Dermis microvascular lymphatic vessel endothelial cell (primary cell): ENCODE data around the gene SOCS3. TPM values are rescaled to one million over a fixed set of nuclear protein-coding genes. Genes with fewer than 3 reads are reported as not detected.
"Not testable (repeated sequence)": the region's sequence is repeated elsewhere in the genome, so short reads cannot be mapped to it uniquely, and the experiment has no call there.

ENCODE experiments used
- DNase-seq, 2 donors: peaks; one replicate each; pipeline versions ENCODE4 v3.0.0 to v3.0.0-alpha.2; 2010; ENCODE audit warnings: low read depth in 2 of 2
- total RNA-seq: library from RNA; depleted of rRNA; stranded (reverse); fragments of >200 nt; gene quantifications from 2 replicates; pipeline ENCODE4 v1.2.1, GENCODE V29; 2014

Gene SOCS3
- total RNA-seq, 1 donor from 2014 or later = 35.8 TPM

- DNase-seq = no peak
These were observed 9.8 kb downstream of the SOCS3 start for GRCh38 chr17:78349891-78350642.

- no peak for DNase-seq
These were observed 11.7 kb downstream of the SOCS3 start for GRCh38 chr17:78348055-78348770.

GRCh38 chr17:78347453-78347852 lies 12.4 kb downstream of the SOCS3 start:
- no peak for DNase-seq

DNA sequence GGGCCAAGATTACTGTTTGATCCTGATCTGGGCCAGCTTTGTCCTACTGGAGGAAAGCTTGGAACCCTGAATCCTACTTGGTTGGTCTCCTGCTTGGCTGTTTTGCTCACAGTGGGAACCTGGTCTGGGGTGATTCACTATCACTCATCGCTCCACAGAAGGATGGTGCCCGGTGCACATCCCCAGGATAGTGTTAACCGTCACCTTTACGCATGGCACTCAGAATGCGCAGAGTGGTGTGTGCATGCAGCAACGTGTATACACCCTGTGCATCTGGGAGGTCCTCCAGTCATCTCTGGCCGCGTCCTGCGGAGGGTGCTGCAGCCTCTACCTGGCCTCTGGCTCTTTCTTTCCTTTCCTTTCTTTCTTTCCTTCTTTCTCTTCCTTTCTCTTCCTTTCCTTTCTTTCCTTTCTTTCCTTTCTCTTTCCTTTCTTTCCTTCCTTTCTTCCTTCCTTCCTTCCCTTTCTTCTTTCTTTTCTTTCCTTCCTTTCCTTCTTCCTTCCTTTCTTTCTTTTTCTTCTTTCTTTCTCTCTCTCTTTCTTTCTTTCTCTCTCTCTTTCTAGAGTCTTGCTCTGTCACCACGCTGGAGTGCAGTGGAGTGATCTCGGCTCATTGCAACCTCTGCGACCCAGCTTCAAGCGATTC lies 13.1 kb downstream of the SOCS3 start:
- DNase-seq = no peak

DNA sequence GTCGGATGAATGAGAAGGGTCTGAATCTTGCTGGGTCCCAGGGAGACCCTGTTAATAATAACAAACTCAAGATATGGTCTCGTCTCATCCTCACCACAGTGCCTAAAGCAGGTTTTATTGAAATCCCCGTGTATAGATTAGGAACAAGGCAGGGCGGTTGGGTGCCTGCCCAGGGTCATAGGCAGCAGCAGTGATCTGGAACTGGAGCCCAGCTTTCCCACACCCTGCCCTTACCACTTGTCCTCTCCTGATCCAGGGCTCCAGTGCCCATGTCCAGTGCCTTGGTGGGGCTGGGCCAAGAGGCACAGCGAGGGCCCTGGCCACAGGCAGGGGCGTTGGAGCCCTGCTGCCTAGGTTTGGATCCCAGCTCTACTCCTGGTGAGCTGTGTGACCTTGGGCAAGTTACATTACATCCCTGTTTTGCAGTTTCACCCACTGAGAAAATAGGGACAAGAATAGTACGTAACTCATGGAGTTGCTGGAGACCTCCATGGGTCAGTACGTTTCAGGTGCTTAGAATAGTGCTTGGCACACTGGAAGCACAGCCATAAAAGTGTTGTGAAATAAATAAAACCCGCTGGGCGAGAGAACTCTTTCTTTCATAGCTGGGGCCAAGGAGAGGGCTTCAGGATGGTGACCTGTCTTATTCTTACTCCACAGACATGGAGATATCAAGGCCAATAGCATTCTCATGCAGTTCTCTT lies 13.9 kb downstream of the SOCS3 start:
- DNase-seq = no peak

DNA sequence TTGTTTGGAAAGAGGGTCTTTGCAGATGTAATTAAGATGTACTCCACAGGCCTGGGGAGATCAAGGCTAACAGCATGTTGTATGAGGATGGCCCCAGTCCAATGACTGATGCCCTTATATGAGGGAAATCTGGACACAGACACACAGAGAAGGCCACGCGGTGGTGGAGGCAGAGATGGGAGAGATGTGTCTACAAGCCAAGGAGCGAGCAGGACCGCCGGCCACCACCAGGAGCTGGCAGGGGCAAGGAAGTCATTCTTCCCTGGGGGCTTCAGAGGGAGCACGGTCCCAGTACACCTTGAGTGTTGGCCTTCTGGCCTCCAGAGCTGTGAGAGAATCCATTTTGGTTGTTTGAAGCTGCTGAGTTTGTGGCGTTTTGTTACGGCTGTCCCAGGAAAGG lies 14.7 kb downstream of the SOCS3 start:
- DNase-seq = no peak

GRCh38 chr17:78344666-78345065 lies 15.2 kb downstream of the SOCS3 start:
- DNase-seq = no peak

GRCh38 chr17:78343543-78344201 lies 16.2 kb downstream of the SOCS3 start:
- peak; percentile 84 to 89 for DNase-seq

- DNase-seq = peak in 1 of 2 donors; percentile 74
These were observed 16.7 kb downstream of the SOCS3 start for GRCh38 chr17:78343187-78343542.

GRCh38 chr17:78342449-78343186 lies 17.3 kb downstream of the SOCS3 start:
- DNase-seq = peak in 1 of 2 donors; percentile 80

- peak in 1 of 2 donors; percentile 74 for DNase-seq
These were observed 18.1 kb downstream of the SOCS3 start for GRCh38 chr17:78341559-78342448.

DNA sequence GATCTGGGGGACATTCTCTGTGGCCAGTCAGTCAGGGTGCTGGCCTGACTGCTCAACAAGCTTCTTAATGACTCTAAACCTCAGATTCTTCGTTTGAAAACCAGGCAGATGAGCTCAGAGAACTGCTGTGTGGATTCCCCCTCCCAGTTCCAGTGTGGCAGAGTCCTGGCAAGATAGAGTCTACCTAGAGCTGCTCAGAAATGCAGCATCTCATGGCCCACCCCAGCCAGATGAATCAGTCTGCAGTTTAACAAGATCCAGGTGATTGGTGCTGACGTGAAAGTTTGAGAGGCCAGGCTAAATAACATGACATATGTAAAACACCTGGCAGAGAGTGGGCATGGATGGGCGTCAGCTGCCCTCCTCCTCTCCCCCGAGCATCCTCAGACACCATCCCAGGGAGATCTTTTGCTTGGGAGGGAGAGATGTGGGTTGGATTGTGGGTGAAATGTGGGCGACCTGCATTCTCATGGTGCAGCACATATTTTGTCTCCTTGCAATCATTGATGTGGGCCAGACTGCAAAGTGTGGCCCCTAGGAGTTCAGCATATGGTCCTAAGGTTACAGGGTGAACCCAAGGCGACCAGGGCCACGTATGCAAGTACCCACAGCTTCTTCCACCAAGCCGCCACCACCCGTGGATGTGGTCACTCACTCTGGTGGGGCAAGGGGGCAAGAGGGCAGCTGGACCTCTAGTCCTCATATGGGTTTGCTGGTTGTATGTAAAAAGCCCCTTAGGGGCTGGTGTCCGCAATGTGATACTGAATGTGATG lies 19.5 kb downstream of the SOCS3 start:
- DNase-seq = no peak

- DNase-seq = no peak
These were observed 21.2 kb downstream of the SOCS3 start for GRCh38 chr17:78338486-78339259.

- no peak for DNase-seq
These were observed 22.4 kb downstream of the SOCS3 start for GRCh38 chr17:78337244-78338109.

- DNase-seq = no peak
These were observed 24.7 kb downstream of the SOCS3 start for GRCh38 chr17:78335209-78335608.

DNA sequence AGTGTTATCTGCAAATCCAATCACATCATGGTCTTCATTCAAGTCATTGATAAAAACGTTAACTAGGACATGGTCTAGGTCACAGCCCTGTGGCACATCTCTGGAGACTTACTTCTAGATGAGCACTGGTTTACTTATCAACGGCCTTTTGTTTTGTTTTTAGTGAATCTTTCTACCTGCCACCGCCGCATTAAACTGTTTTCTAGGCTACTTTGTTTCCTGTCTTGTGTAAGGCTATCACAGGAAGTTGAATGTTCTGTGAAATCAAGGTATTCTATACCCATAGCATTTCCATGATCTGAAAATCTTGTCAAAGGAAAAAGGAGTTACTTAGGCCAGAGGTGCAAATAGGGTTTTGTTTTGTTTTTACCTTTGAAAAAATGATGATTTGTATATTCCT lies 26.9 kb downstream of the SOCS3 start:
- DNase-seq = no peak

GRCh38 chr17:78331355-78331754 lies 28.5 kb downstream of the SOCS3 start:
- DNase-seq = not testable (repeated sequence)
